GM12872 (cell line): Measurements from ENCODE around the gene TRMT112.

Experiments
- TF ChIP-seq, protein P1 (sequence below): IDR thresholded peaks from 3 replicates; pipeline ENCODE4 v1.5.1; 2011; ENCODE audit warnings: low read depth, mild to moderate bottlenecking, low read length, moderate library complexity; ENCODE audit not compliant: insufficient read depth

Gene TRMT112

DNA sequence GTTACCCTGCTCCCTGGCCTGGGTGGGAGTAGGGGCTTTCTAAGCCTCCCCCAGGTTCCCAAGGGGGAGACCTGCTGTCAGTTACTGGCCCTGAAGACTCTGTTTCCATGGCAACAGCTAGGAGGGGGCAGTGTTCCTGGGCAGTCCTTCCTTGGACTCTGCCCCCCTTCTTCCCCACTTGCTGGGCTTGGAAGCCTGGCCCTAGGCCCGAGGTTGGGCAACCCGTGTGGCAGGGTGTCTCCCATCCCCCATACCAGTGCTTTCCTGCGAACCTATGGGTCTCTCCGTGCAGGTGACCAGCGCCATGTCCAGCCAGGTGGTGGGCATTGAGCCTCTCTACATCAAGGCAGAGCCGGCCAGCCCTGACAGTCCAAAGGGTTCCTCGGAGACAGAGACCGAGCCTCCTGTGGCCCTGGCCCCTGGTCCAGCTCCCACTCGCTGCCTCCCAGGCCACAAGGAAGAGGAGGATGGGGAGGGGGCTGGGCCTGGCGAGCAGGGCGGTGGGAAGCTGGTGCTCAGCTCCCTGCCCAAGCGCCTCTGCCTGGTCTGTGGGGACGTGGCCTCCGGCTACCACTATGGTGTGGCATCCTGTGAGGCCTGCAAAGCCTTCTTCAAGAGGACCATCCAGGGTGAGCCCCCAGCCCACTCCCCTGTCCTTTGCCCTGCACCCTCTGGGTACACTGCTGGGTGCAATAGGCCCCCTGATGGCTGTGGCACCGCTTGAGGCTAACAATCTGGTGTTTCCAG lies 10.3 kb downstream of the TRMT112 start:
- TF ChIP-seq, protein P1, sequence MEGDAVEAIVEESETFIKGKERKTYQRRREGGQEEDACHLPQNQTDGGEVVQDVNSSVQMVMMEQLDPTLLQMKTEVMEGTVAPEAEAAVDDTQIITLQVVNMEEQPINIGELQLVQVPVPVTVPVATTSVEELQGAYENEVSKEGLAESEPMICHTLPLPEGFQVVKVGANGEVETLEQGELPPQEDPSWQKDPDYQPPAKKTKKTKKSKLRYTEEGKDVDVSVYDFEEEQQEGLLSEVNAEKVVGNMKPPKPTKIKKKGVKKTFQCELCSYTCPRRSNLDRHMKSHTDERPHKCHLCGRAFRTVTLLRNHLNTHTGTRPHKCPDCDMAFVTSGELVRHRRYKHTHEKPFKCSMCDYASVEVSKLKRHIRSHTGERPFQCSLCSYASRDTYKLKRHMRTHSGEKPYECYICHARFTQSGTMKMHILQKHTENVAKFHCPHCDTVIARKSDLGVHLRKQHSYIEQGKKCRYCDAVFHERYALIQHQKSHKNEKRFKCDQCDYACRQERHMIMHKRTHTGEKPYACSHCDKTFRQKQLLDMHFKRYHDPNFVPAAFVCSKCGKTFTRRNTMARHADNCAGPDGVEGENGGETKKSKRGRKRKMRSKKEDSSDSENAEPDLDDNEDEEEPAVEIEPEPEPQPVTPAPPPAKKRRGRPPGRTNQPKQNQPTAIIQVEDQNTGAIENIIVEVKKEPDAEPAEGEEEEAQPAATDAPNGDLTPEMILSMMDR: no peak

GRCh38 chr11:64306563-64306875 lies 10.8 kb downstream of the TRMT112 start:
- TF ChIP-seq, protein P1: no peak

DNA sequence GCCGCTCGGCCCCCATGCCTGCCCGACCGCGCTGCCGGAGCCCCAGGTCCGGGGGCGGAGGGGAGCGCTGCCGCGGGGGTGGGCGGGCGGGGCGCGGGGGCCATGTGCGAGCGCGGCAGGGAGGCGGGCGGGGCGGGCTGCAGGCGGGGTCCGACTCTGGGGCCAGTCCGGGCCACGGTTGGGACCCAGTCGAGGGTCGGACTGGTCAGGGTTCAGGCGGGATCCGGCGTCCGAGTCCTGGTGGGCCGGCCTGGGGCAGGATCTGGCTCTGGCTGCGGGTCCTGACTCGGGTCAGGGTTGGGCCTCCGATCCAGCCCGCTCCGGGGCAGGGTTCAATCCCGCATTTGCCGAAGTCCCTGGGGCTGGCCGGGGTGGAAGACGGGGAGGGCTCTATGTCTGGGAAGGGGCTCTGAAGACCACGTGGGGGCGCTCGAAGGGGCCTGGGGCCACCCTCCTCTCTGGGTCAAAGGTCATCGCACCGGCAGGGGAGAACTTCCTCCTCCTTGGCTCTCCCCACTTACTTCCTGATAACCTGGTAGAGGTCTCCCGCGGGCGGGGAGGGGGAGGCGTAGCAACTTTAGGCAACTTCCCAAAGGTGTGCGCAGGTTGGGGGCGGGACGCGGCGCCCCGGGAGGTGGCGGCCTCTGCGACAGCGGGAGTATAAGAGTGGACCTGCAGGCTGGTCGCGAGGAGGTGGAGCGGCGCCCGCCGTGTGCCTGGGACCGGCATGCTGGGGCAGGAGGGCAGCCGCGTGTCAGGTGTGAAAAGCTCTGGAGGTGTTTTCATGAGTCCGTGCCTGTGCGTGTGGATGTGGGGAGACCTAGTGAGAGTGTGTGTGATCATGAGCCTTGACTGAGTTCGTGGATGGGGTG lies 11.4 kb downstream of the TRMT112 start:
- TF ChIP-seq, protein P1: peak; percentile 59

DNA sequence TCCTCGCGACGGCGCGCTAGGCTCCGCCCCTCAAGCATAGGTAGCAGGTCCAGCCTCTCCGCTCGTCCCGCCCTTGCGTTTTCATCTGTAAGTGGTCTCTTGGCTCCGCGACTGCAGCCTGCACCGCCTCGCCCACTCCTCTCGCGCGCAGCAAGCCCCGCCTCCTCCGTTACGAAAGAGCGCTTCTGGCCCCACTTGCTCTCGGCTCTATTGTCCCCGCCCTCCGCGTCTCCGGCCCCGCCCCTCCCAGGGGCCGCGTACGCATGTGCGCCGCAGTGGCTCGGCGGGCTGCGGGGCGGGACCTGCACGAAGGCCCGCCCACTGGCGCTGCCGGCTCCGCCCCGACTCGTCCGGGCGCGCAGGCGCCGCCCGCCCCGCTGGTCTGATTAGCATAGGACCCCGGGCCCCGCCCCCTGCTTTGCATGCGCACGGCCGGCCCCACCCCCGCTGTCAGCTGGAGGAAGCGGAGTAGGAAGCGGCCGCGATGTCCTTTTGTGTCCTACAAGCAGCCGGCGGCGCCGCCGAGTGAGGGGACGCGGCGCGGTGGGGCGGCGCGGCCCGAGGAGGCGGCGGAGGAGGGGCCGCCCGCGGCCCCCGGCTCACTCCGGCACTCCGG lies 12.2 kb downstream of the TRMT112 start, which contains the start of gene ESRRA:
ESRRA (plus strand) TSS at position 450 of the 616 bp plus-strand sequence. CDS start 1,656 bp downstream, outside the sequence.
- TF ChIP-seq, protein P1: no peak

- TF ChIP-seq, protein P1: peak; percentile 96
Measured at GRCh38 chr11:64304316-64305072, 12.9 kb downstream of the TRMT112 start.

DNA sequence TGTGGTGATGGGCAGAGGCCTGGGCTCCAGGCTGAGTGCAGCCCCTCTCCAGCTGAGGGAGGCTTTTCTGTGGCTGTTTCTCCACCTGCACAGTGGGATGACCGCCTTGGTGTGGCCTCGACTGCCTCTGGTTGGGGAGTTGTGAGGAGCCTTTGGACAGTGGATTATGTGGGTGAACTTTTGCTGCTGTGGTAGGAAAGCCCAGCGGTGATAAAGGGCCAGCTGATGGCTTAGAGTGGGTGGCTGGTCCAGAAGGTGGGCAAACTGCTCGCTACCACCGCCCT lies 13.4 kb downstream of the TRMT112 start:
- TF ChIP-seq, protein P1: no peak
